ENCODE measurements around the gene CDC20.

Gene CDC20

DNA sequence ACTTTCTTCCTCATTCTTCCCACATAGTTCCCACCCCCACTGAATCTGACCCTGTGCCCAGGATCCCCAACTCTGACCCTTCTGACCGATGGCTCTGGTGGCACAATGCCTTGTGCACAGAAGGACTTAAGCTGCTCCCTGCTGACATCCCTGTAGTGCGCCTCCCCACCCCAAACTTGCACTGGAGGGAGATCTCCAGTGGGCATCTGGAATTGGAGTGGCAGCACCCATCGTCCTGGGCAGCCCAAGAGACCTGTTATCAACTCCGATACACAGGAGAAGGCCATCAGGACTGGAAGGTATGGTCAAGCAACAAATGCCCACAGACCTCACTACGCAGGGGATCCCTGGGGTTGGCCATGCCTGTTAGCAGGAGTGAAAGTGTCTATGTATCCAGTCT is 12.1 kb upstream of the CDC20 start:
- no peaks in the 10 kb centered on the region for H3K4me1 ChIP-seq (ENCODE audit: control insufficient read depth, low read length)
- no peaks in the 10 kb centered on the region for H3K9me2 ChIP-seq (replicated peaks; ENCODE audit: control insufficient read depth, low read length)
- no peaks in the 10 kb centered on the region for H4K20me1 ChIP-seq (ENCODE audit: control insufficient read depth, insufficient read depth, low read depth, low read length)
- no peaks in the 10 kb centered on the region for H3F3A ChIP-seq (ENCODE audit: control insufficient read depth, insufficient read depth)
- H3K4me3 ChIP-seq (ENCODE audit: low read length) = no peak overlapping the region
- H3K9me3 ChIP-seq (ENCODE audit: control insufficient read depth, insufficient read depth, low read length) = no peaks in the 10 kb centered on the region
- no peak overlapping the region for H3K27ac ChIP-seq (ENCODE audit: low read depth, low read length)
- TF ChIP-seq EZH2phosphoT487 (IDR thresholded peaks at IDR 0.05; ENCODE audit: borderline replicate concordance, low read length) (no peak), CTCF (IDR thresholded peaks at IDR 0.05; ENCODE audit: low read depth, low read length, poor library complexity, severe bottlenecking) (no peak)
- H3K27me3 ChIP-seq (ENCODE audit: control insufficient read depth, low read length) = peaks cover 4% of the 10 kb centered on the region; the same call in 1 of the 2 replicates
- no peaks in the 10 kb centered on the region for H3K79me2 ChIP-seq (ENCODE audit: control insufficient read depth, low read length)
- no peak overlapping the region for H3K4me2 ChIP-seq (ENCODE audit: low read length)
- H3K36me3 ChIP-seq (ENCODE audit: control insufficient read depth, low read length) = no peaks in the 10 kb centered on the region

DNA sequence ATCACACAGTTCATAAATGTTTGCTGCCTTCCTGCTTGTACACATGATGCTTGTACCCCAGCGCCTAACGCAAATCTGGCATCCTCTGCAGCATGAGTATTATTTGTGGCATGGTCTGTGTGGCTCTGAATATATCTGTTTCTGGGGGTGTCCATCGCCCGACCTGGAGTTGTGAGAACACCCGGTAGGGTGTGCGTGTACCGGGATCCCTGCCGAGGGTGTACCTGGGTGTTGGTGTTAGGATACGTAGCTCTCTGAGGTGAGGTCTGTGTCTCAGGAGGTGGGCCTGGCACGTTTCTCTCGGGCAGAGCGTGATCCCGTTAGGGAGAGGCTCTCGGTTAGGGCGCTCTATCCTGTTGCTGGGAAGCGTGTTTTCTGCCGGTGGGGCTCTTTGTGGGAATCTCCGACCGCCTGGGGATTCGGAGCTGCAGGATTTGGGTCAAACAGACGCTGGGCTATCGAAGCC is 10.4 kb upstream of the CDC20 start:
- Histone ChIP-seq H3K9me3 (ENCODE audit: control insufficient read depth, insufficient read depth, low read length) (no peaks in the 10 kb centered on the region), H3K79me2 (ENCODE audit: control insufficient read depth, low read length) (no peaks in the 10 kb centered on the region), H3K9me2 (replicated peaks; ENCODE audit: control insufficient read depth, low read length) (no peaks in the 10 kb centered on the region), H3K36me3 (ENCODE audit: control insufficient read depth, low read length) (no peaks in the 10 kb centered on the region), H3K4me1 (ENCODE audit: control insufficient read depth, low read length) (no peaks in the 10 kb centered on the region), H3K27me3 (ENCODE audit: control insufficient read depth, low read length) (peaks cover 4% of the 10 kb centered on the region; the same call in 1 of the 2 replicates), H3K27ac (ENCODE audit: low read depth, low read length) (no peak overlapping the region), H4K20me1 (ENCODE audit: control insufficient read depth, insufficient read depth, low read depth, low read length) (no peaks in the 10 kb centered on the region), H3F3A (ENCODE audit: control insufficient read depth, insufficient read depth) (no peaks in the 10 kb centered on the region), H3K4me2 (ENCODE audit: low read length) (no peak overlapping the region), H3K4me3 (ENCODE audit: low read length) (no peak overlapping the region)
- TF ChIP-seq CTCF (IDR thresholded peaks at IDR 0.05; ENCODE audit: low read depth, low read length, poor library complexity, severe bottlenecking) = no peak
- TF ChIP-seq EZH2phosphoT487 (IDR thresholded peaks at IDR 0.05; ENCODE audit: borderline replicate concordance, low read length) = no peak

DNA sequence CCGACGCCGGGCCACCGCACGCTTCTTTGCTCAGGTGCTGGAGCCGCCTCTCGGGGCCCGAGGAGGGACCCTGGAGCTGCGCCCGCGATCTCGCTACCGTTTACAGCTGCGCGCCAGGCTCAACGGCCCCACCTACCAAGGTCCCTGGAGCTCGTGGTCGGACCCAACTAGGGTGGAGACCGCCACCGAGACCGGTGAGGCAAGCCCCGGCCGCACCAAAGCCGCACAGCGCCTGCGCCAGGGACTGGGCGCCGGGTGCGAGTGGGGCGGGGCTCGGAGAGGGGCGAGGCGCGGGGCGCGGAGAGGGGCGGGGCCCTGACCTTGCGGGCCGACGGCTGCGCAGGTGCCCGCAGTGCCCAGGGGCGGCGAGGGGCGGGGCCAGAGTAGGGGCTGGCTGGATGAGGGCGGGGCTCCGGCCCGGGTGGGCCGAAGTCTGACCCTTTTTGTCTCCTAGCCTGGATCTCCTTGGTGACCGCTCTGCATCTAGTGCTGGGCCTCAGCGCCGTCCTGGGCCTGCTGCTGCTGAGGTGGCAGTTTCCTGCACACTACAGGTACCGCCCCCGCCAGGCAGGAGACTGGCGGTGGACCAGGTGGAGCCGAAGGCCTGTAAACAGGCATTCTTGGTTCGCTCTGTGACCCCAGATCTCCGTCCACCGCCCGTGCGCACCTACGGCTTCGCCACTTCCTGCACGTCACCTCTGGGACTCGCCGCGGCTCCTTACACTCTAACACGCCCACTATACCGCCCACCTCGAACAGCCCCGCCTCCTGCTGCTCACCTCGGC is 9.8 kb upstream of the CDC20 start:
- no peaks in the 10 kb centered on the region for H3K9me3 ChIP-seq (ENCODE audit: control insufficient read depth, insufficient read depth, low read length)
- no peak overlapping the region for H3K4me2 ChIP-seq (ENCODE audit: low read length)
- H3K79me2 ChIP-seq (ENCODE audit: control insufficient read depth, low read length) = no peaks in the 10 kb centered on the region
- H3F3A ChIP-seq (ENCODE audit: control insufficient read depth, insufficient read depth) = no peaks in the 10 kb centered on the region
- H3K27me3 ChIP-seq (ENCODE audit: control insufficient read depth, low read length) = peaks cover 4% of the 10 kb centered on the region; the same call in 1 of the 2 replicates
- H4K20me1 ChIP-seq (ENCODE audit: control insufficient read depth, insufficient read depth, low read depth, low read length) = no peaks in the 10 kb centered on the region
- no peak overlapping the region for H3K27ac ChIP-seq (ENCODE audit: low read depth, low read length)
- TF ChIP-seq CTCF (IDR thresholded peaks at IDR 0.05; ENCODE audit: low read depth, low read length, poor library complexity, severe bottlenecking) (no peak), EZH2phosphoT487 (IDR thresholded peaks at IDR 0.05; ENCODE audit: borderline replicate concordance, low read length) (no peak)
- H3K36me3 ChIP-seq (ENCODE audit: control insufficient read depth, low read length) = no peaks in the 10 kb centered on the region
- H3K4me3 ChIP-seq (ENCODE audit: low read length) = no peak overlapping the region
- H3K4me1 ChIP-seq (ENCODE audit: control insufficient read depth, low read length) = no peaks in the 10 kb centered on the region
- no peaks in the 10 kb centered on the region for H3K9me2 ChIP-seq (replicated peaks; ENCODE audit: control insufficient read depth, low read length)
